HG03457 (cell line): ENCODE results near the gene GOLGA7B.

ENCODE experiments used
- ATAC-seq: cut with Tn5 transposase; IDR thresholded peaks from one replicate; pipeline ENCODE4 v1.9.1; 2021; ENCODE audit warnings: moderate number of reproducible peaks; ENCODE audit not compliant: unreplicated experiment

Gene GOLGA7B

DNA sequence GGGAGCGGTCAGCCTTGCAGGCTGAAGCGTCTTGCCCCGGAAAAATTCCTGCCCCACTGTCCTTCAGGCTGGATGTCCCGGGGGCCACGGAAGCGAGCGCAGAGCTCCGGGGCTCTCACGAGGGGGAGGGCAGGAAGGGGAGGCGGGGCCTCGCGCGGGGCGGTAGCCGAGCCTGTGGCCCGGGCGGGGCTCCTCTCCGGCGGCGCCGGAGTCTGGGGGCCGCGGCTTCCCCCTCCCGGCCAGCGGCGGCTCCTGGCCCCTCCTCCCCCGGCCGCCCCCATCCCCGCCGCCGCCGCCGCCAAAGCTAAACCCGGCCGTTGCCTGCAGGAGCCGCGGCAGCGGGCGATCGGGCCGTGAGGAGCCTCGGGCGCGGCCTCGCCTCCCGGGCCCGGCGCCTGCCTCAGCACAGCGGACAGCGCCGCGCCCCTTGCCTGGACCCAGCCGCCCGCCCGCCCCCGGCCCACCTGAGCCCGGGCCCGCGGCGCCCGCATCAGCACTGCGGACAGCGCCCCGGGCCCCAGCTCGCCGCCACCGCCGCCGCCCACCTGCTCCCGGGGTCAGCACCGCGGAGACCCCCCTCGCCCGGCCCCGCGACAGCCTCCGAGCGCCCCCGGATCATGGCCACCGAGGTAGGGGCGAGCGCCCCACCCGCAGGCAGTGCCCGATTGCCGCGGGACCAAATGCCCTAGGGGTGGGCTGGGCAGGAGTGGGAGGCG lies at the start of gene GOLGA7B:
Gene GOLGA7B, plus strand, starts transcription at position 157 of the 716 bp plus-strand sequence. Its CDS starts 461 bp downstream, at position 618.
- no peak for ATAC-seq

DNA sequence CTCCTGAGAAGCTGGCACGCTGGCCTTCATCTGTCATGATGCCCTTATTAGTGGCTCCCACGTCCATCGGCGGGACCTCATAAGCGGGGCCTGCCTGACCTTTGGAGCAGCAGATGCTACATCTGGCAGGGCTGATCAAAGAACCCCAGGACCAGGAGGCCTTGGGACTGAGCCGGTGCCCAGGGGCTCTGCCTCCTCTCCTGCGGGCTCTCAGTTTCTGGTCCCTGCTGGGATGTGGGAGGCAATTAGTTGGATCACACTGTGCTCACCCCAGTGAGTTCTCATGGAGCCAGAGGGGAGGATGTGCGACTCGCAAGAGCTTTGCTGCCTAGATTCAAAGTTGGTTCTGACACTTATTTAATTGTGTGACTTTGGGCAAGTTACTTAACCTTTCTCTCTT lies 49.2 kb upstream of the GOLGA7B start:
- no peak for ATAC-seq

DNA sequence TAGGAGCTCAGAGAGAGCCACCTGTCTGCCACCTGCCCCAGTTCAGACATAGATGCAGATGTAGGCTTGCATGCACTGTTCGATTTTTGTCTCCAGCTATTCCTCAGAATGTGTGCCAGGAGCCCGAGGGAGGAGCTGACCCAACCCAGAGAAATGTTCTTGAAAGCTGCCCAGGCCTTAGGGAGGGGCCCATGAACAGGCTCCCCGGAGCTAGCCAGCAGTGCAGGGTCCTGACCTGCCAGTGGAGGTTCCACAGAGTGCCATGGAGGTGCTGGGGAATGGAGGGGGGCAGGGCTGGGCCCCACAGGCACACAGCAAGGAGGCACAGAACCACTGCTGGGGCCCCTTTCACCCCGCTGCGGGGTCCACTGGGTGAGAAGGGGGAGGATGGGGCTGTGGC lies 48.2 kb upstream of the GOLGA7B start:
- no peak for ATAC-seq

DNA sequence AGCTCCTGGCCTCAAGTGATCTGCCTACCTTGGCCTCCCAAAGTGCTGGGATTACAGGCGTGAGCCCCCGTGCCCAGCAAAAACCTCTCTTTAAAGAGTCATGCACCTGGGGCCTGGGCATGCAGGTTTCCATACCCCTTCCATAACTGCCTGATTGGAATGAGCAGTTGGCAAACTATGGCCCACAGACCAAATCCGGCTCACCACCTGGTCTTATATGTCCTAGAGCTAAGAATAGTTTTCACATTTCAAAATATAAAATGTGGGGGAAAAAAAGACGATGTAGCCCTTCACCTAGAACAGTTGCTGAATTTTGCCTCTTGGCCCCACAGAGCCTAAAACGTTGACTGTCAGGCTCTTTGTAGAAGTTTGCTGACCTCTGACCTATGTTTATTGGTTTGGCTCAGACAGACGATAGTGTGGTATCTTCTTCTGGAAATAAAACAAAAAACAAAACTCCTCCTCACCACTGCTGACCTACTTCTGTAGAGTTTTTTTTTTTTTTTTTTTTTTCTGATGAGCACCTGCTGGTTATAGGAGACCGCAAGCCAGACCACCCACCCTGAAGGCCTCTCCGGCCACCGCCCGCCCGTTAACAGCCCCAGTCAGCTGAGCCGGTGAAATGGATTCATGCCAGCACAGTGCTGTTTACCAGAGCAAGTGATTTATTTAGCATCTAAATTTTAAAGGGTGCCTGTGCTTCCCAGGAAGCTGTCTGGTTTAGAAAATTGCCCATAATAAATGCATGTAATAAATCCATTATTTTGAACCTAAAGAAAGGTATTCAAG lies 44.4 kb upstream of the GOLGA7B start:
- ATAC-seq: no peak

DNA sequence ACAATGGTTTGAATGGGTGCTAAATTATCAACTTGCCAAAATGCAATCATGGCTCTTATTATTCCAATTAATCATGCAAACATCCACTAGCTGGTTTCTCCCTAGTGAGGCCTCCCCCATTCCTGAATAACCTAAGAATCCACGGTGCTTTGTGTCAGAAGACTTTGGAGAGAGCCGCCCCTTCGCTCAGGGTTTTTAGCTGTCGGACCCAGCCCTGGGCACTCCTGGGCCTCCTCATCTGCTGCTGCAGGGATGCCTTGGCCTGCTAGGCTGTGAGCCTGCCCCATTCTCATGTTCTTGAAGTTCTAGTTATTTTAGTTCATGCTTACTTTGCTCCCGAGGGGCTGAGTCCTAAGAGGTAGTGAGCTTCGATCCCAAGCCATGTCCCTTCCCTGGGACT lies 43.7 kb upstream of the GOLGA7B start:
- ATAC-seq: no peak

DNA sequence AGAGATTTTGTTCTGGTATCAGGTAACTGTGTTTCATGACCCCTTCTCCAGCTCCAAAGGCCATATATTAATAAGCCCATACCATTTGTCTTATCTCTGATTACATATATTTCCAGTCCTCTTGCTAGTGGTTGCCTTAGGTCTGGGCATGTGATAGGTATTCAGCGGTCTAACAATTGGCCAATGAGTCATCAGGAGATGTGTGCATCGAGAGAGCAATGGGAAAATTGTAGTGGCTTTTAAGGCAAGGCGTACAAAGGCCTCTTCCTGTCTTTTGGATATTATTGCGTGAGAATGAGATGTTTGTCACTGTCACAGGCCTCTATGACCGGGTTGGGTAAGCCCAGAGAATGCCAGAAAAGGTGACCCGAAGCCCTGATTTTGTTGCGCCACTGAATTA lies 39.2 kb upstream of the GOLGA7B start:
- ATAC-seq: no peak

DNA sequence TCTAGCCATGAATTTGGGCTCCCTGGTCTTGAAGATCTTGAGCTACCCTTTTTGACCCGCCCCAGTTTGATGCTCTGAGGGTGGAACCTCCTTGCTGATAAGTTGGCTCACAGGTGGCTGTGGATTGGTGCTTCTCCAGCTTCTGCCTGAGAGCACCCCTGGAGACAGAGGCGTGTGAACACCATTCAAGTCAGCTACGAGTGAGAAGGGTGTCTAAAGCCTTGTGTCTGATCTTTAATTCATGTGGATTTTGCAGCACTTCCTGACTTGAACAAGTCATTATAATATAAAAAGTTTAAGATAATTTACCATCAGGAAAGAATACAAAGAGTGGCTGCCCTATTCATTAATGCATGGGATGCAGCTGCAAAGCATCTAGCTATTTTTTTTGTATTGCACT lies 37.7 kb upstream of the GOLGA7B start:
- no peak for ATAC-seq

DNA sequence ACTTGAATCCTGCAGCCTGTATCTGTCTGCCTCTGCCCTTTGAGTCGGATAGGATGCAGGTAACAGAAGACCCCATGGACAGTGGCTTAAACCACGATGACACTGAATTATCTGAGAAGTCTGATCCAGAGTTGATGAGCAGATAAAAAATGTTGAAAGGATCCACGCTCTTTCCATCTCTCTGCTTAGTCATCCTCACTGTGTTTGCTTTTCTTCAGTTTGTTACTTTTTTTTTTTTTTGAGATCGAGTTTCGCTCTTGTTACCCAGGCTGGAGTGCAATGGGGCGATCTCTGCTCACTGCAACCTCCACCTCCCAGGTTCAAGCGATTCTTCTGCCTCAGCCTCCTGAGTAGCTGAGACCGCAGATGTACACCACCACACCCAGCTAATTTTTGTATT lies 36.9 kb upstream of the GOLGA7B start:
- no peak for ATAC-seq

DNA sequence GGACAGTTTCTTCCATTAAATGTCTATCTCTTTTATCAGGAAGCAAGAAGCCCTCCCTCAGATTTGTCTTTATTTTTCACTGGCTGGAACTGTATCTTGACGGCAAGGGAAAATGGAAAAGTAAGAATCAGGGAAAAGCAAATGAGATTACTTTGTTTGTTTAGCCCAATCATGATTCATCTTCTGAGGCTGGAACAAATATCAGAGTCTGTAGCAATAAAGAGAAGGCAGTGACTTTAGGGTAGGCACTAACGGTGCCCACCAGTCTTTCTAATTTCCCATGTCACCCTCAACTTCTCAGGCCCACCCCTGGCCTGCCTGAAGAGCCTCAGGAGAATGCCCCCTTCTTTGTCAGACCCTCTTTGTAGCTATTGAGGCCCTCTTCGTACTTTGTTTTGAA lies 36.3 kb upstream of the GOLGA7B start:
- no peak for ATAC-seq

DNA sequence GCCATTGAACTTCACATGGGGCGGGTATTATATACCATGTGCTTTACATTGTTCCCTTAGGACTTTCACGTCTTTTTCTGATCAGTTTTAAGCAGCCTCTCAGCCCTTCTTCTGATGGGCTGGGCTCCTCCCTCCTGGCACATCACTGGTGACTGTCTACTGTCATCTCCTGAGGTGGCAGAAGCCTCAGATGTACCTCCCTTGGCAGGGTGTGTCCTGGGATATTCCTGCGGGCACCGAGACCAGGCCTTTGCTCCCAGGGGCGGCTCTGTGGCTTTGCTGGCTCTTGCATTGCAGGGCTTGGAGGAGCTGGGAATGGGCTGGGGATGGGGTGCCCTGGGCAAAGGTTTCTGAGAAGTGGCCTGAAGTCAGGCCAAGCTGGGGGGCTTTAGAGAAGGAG lies 34.6 kb upstream of the GOLGA7B start:
- ATAC-seq: no peak

DNA sequence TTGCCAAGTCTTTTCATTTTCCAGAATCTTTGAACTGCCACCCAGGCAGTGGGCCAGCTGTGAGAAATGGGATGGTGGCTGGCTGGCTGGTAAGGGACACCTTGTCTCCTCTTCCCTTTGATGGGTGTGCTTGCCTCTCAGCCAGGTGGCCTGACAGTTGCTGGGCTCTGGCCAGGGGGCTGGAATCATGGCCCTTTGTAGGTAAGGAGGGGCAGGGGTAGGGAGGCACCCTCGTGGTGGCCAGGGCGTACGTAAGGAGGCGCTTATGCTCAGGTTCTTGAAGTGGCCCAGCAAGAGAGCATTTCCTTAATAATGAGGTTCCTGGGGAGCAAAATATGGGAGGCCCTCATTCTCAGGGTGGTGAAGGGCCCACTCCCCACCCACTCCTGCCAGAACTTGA lies 33.0 kb upstream of the GOLGA7B start:
- ATAC-seq: no peak

DNA sequence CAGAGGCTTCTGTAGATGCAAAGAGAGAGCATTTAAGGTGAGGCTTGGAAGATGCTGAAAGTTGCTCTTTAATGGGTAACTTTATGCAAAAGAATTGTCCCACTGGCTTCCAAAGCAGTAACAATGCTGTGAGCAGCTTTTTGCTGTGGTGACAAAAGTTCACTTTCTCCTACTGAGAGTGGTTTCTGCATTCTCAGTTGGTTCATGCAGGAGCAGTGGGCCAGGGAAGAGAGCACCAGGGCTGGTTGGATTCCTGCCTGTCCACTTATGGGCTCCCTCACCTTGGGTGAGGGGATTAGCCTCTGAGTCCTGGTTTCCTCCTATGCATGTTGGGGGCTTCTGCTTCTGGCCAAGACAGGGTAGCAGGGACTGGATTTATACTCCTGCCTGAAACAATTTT lies 31.1 kb upstream of the GOLGA7B start:
- ATAC-seq: no peak

DNA sequence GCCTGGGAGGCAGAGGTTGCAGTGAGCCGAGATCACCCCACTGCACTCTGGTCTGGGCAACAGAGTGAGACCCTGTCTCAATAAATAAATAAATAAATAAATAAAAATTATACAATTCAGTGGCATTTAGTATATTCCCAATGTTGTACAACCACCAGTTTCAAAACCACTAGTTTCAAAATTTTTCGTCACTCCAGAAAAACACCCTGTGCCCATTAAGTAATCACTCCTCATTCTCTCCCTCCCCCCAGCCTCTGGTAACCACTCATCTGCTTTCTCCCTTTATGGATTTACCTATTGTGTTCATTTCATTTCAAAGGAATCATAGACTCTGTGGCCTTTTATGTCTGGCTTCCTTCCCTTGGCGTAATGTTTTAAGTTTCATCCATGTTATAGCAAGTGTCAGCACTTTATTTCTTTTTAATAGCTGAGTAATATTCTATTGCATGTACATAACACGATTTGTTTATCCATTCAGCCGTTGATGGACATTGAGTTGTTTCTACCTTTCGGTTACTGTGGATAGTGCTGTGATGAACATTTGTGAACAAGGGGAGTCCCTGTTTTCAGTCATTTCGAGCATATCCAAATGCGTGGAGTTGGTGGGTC lies 29.4 kb upstream of the GOLGA7B start:
- no peak for ATAC-seq

DNA sequence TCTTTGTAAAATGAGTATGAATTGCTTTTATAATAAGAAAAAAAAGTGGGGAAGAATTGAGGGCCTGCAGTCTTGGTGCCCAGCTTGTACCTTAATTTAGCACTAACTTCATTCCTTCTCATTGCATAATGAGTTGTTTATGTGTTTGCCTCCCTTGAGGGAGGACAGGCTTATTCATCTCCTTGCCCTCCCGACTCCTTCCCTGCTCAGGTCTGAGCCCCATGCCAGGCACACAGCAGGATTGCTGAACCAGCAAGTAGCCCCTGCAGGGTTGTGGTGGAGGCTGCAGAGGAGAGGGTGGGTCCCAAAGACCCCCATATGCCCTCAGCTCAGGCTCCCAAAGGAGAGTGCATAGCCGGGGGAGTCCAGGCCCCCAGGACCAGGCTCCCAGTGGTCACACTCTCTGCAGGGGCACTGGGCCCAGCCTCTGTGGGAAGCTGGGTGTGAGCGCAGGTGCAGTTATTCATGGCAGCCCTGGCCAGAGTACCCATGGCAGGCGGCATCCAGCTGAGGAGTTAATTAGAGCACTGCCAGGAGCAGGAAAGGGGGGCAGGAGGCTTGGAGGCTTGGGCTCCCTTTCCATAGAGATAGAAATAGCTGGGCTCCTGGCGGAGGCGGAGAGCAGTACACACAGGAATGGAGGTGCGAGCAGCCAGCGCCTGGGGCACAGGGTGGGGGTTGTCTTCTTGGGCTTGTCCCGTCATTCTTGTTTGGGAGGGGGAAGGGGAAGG lies 28.2 kb upstream of the GOLGA7B start:
- no peak for ATAC-seq

DNA sequence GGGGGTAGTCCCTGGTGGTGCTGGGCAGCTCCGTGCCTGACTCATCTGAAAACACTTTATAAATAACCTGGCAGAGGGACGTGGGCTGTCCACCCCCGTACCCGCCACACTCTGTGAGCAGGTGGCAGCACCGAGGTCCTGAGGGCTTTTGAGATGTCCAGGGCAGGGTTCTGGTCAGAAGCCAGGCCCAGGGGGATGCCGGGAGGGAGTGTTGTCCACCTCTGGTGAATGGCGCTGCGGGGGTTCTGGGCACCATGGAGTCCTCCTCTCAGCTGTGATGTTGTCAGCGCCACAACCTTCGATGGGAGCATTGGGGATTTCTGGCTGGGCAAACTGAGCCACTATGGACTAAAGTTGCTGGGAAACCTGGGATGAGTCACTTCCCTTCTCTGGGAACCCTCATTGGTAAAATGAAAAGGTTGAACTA lies 27.4 kb upstream of the GOLGA7B start:
- no peak for ATAC-seq

DNA sequence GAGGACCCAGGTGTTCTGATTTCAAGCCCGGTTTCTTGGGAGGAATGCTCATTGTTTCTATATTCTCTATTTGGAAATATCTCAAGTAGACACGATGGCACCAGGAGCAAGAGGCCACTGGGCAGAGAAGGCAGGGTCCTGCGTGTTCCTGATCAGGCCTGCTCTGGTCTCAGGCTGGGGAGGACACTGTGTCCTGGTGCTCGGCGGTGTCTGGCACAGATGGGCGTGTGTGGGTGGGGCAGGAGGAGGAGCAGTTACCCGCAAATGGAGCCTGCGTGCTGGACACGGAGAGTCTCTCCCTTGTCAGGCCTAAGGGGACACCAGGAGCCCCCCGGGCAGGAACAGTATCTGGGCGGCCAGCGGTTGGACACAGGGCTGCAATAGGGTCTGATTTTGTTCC lies 25.9 kb upstream of the GOLGA7B start:
- ATAC-seq: no peak

DNA sequence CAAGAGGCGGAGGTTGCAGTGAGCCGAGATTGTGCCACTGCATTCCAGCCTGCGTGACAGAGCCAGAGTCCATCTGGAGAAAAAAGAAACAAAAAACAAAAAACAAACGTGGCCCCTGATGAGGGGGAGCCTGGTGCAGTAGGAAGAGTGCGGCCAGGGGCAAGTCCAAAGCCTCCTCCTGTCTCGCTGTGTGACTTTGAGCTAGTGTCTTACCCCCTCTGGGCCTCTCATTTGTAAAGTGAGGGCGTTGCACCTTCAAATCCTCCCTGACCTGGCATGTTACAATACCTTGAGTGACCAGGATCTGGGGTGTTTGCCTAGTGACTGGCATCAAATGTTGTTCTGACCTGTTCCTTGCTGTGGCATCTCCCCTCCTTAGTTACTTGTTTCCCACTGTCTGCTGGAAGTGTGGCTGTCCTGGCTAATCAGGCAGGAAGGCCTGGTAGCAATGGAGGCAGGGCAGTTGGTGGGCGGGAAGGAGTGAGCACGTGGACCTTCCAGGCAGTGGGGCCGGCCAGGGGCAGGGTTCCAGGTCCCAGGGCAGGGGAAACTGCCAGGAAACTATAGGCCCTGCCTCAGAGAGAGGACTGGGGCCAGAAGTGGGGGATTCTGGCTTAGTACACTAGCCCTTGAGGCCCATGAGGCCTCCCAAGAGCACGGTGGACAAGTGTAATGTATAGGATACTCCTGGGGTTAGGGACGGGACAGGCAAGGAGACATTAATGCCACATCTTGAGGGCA lies 24.5 kb upstream of the GOLGA7B start:
- no peak for ATAC-seq

DNA sequence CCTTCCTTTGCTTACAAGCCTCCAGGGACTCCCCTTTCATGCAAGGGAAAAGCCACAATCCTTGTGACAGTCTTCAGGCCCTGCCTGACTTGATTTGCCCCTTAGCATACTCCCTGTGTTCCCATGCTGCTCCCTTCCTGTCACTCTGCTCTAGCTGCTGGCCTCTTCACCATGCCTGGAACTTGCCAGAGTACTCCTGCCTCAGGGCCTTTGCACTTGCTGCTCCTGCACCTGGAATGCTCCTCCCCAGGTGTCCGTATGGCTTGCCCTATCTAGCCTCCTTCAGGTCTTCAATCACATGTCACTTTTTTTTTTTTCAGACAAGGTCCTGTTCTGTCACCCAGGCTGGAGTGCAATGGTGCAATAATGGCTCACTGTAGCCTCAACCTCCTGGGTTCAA lies 22.8 kb upstream of the GOLGA7B start:
- no peak for ATAC-seq

DNA sequence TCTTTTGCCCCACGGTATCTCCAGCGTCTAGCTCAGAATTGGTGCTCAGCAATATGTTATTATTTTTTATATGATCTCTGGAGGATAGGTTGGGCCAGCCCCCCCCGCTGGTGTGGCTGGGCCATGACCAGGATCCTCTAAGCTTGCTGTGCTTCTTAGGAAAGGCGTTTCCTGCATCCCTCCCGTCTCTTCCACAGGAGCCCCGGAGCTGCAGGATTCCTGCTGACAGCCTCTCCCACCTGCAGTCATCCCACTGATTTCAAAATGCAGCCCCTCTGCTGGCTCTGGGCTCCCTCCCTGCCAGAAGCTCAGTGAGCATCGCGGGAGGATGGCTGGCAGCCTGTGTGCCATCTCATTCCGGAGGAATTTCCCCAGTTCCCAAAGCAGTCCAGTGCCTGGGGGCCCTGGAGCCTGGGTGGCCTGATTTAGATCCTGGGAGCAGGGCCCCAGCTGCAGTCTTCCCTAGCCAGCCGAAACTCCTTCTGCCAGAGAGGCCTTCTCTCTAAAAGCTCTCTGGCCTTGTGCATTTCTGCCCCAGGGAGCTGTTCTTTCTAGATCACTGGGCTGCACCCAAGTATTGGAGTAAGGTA lies 21.8 kb upstream of the GOLGA7B start:
- no peak for ATAC-seq

DNA sequence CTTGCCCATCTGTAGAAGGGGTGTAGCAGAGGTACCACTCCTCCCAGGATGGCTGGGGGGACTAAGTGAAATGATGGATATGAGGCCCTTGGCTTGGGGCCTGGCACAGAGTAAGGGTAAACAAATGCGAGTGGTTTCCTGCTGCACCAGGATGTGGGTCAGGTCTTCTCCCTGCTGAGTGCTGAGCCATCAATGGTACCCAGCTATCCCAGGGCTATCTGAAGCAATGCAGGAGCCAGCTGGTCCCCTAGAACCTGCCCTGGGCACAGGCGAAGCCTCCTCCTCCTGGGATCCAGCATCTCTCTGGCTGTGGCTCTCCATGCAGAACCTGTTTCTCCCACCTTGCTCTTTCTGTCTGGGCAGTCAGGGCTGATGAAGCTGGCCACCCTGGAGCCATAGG lies 20.9 kb upstream of the GOLGA7B start:
- ATAC-seq: no peak
